BE2C (cell line): ENCODE measurements around the gene EHD4.

Experiments used
- DNase-seq: peaks from one replicate; pipeline ENCODE4 v3.0.0-alpha.2; 2020
- H3K27me3 ChIP-seq: fragments of 250-450 bp; sonication (Bioruptor Pico); 2 replicates; pipeline ENCODE4 v1.5.1; 2020; ENCODE audit warnings: mild to moderate bottlenecking
- H3K36me3 ChIP-seq: fragments of 250-450 bp; sonication (Bioruptor Pico); 2 replicates; pipeline ENCODE4 v1.5.1; 2020; ENCODE audit warnings: mild to moderate bottlenecking
- H3K4me1 ChIP-seq: fragments of 250-450 bp; sonication (Bioruptor Pico); 2 replicates; pipeline ENCODE4 v1.5.1; 2020
- H3K4me3 ChIP-seq: 2 replicates; pipeline ENCODE4 v1.5.1; 2011; ENCODE audit warnings: low read depth, low read length
- H3K9me3 ChIP-seq: fragments of 250-450 bp; sonication (Bioruptor Pico); 2 replicates; pipeline ENCODE4 v1.5.1; 2020
- CTCF ChIP-seq: IDR thresholded peaks from 2 replicates; pipeline ENCODE4 v1.5.1; 2012; ENCODE audit warnings: mild to moderate bottlenecking, low read depth, low read length

EHD4 gene

GRCh38 chr15:42009022-42009421 lies 36.7 kb upstream of the EHD4 start:
- no peak for TF ChIP-seq CTCF
- H3K27me3 ChIP-seq = no peaks in the 10 kb centered on the region
- no peak overlapping the region for H3K4me3 ChIP-seq
- no peaks in the 10 kb centered on the region for H3K9me3 ChIP-seq
- no peaks in the 10 kb centered on the region for H3K4me1 ChIP-seq
- H3K36me3 ChIP-seq = no peaks in the 10 kb centered on the region
- no peak for DNase-seq

- H3K4me1 ChIP-seq = no peaks in the 10 kb centered on the region
Observed at GRCh38 chr15:42007386-42007785, 35.0 kb upstream of the EHD4 start.

DNA sequence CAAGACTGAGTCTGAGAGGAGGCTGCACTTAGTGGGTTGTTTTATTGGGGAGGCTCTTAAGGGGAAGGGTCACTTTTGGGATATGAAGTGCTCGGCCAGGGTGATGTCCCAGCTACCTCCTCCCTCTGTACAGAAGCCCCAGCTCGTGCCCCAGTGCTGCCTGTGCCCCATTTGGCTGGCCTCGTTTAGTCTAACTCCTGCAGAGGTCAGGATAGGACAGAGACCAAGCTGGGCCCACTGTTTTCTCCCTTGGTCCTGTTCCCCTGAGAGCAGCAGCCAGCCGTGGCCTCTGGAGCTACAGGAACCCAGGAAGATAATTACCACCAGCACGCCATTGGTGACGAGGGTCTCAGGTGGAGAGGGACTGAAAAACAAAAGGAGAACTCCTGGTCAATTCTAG lies 30.0 kb upstream of the EHD4 start:
- Histone ChIP-seq H3K36me3 (no peaks in the 10 kb centered on the region), H3K4me1 (no peaks in the 10 kb centered on the region), H3K27me3 (no peaks in the 10 kb centered on the region), H3K4me3 (no peak overlapping the region), H3K9me3 (no peaks in the 10 kb centered on the region)
- no peak for TF ChIP-seq CTCF
- no peak for DNase-seq

More at GRCh38 chr15:42007386-42007785, 35.0 kb upstream of the EHD4 start:
- no peak for DNase-seq
- TF ChIP-seq CTCF = no peak
- Histone ChIP-seq H3K27me3 (no peaks in the 10 kb centered on the region), H3K4me3 (no peak overlapping the region), H3K9me3 (no peaks in the 10 kb centered on the region), H3K36me3 (no peaks in the 10 kb centered on the region)

- TF ChIP-seq CTCF = no peak
- no peaks in the 10 kb centered on the region for H3K9me3 ChIP-seq
- no peaks in the 10 kb centered on the region for H3K36me3 ChIP-seq
- no peak overlapping the region for H3K4me3 ChIP-seq
- DNase-seq = no peak
- H3K27me3 ChIP-seq = no peaks in the 10 kb centered on the region
- H3K4me1 ChIP-seq = no peaks in the 10 kb centered on the region
Observed at GRCh38 chr15:42001236-42001635, 28.9 kb upstream of the EHD4 start.

- Histone ChIP-seq H3K4me1 (no peaks in the 10 kb centered on the region), H3K9me3 (no peaks in the 10 kb centered on the region), H3K36me3 (no peaks in the 10 kb centered on the region), H3K4me3 (no peak overlapping the region), H3K27me3 (no peaks in the 10 kb centered on the region)
- TF ChIP-seq CTCF = no peak
- DNase-seq = no peak
Observed at GRCh38 chr15:41999290-42000285, 27.2 kb upstream of the EHD4 start.

DNA sequence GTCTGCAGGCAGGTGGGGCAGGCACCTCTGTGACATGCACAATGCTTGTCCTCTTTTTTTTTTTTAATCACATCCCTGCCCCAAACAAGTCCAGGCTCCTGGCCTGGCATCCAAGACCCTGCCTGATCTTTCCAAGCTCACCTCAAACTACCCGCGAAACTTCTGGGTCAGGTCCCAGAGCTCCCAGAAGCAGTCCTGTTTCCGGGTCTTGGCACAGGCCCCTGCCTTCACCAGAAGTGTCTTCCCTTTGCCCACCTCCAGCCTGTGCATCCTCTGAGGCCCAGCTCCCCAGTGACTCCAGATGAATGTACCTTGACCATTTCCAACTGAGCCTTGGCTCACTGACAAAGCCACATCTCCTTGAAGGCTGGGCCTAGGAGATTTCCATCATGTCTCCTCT lies 25.5 kb upstream of the EHD4 start:
- DNase-seq = no peak
- Histone ChIP-seq H3K4me3 (no peak overlapping the region), H3K9me3 (no peaks in the 10 kb centered on the region), H3K27me3 (no peaks in the 10 kb centered on the region), H3K4me1 (no peaks in the 10 kb centered on the region), H3K36me3 (no peaks in the 10 kb centered on the region)
- no peak for TF ChIP-seq CTCF
